ENCODE data around the gene AGBL1.
"Not testable (repeated sequence)": the region's sequence is repeated elsewhere in the genome, so short reads cannot be mapped to it uniquely, and the experiment has no call there.

Gene AGBL1

GRCh38 chr15:86082619-86083380 lies 3.1 kb downstream of the AGBL1 start:
- in situ Hi-C loops (cut with HindIII; ENCODE audit: low sequenced_read_pairs): no loop called here

GRCh38 chr15:86087808-86088207 lies 8.1 kb downstream of the AGBL1 start:
- in situ Hi-C loops (cut with HindIII; ENCODE audit: low sequenced_read_pairs): no loop called here

GRCh38 chr15:86089422-86089821 lies 9.8 kb downstream of the AGBL1 start:
- in situ Hi-C loops (cut with HindIII; ENCODE audit: low sequenced_read_pairs): no loop called here

GRCh38 chr15:86101818-86102217 lies 22.1 kb downstream of the AGBL1 start:
- in situ Hi-C loops (cut with HindIII; ENCODE audit: low sequenced_read_pairs): no loop called here

DNA sequence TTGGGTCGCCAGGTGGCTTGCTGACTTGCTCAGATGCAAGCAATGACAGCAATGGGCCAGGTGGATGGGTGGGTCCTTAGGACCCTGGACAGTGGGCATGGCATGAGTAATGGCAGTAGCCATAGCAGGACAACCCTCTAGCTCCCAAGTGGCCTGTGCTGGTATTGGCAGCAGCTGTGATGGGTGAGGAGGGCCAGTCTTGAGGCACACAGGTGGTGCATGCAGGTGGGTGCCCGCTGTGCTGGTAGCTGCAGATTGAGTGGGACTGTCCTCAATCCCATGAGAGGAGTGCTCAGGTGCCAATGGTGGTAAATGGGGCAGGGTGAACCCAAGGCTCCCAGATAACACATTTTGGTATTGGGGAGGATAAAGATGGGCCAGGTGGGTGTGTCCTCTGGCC lies 24.2 kb downstream of the AGBL1 start:
- in situ Hi-C loops (cut with HindIII; ENCODE audit: low sequenced_read_pairs): no loop called here

GRCh38 chr15:86106306-86106705 lies 26.6 kb downstream of the AGBL1 start:
- in situ Hi-C loops (cut with HindIII; ENCODE audit: low sequenced_read_pairs): no loop called here

GRCh38 chr15:86115145-86115801 lies 35.6 kb downstream of the AGBL1 start:
- in situ Hi-C loops (cut with HindIII; ENCODE audit: low sequenced_read_pairs): no loop called here

GRCh38 chr15:86121568-86122225 lies 42.0 kb downstream of the AGBL1 start:
- in situ Hi-C loops (cut with HindIII; ENCODE audit: low sequenced_read_pairs): no loop called here

- in situ Hi-C loops (cut with HindIII; ENCODE audit: low sequenced_read_pairs): not testable (repeated sequence)
These were observed 43.2 kb downstream of the AGBL1 start for GRCh38 chr15:86122691-86123391.

DNA sequence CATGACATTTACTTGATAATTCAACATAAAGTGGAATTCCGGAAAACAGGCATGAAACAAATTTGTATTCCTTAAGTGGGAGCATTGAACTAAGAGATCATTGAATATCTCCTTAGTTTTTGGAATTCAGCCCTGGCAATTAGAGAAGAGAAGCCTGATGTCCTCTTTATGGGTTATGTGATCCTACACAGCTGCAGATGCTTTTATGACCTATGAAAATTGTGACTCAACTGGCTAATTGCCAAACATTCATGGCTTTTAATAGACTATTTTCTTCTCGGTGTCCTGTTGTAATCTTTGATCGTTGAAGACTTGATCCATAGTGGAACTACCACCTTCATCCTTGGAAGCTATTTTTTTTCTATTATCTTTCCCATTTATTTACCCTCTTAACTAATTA lies 46.1 kb downstream of the AGBL1 start:
- in situ Hi-C loops (cut with HindIII; ENCODE audit: low sequenced_read_pairs): no loop called here

- in situ Hi-C loops (cut with HindIII; ENCODE audit: low sequenced_read_pairs): no loop called here
These were observed 47.9 kb downstream of the AGBL1 start for GRCh38 chr15:86127547-86127946.

DNA sequence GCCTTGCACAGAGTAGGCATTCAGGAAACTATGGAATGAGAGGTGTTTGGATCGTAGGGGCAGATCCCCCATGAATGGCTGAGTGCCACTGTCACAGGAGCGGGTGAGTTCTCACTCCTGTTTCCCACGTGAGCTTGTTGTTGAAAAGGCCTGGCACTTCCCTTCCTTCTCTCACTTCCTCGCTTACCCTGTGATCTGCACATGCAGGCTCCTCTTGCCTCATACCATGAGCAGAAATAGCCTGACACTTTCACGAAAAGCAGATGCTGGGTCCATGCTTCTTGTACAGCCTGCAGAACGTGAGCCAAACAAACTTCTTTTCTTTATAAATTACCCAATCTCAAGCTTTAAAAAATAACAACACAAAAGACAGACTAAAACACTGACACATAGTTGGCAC lies 55.4 kb downstream of the AGBL1 start:
- in situ Hi-C loops (cut with HindIII; ENCODE audit: low sequenced_read_pairs): no loop called here

DNA sequence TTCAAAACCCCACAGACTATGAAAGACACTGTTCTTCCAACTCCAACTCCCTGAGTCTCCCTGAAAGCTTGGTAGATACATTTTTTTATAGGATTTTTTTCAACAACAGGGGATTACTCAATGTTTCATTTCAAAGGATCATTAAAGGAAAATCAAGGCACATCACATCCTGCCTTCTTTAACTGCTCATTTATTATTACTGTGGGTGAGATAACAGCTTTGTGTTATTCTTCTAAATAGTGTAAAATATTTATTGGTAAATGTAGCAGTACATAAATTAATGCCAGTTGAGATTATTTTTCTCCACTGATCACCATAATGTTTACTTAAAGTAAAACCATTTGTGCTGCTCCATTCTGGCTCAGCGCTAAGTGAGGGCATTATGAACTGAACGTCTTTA lies 57.2 kb downstream of the AGBL1 start:
- in situ Hi-C loops (cut with HindIII; ENCODE audit: low sequenced_read_pairs): no loop called here

GRCh38 chr15:86138798-86139197 lies 59.1 kb downstream of the AGBL1 start:
- in situ Hi-C loops (cut with HindIII; ENCODE audit: low sequenced_read_pairs): no loop called here

GRCh38 chr15:86139828-86140227 lies 60.2 kb downstream of the AGBL1 start:
- in situ Hi-C loops (cut with HindIII; ENCODE audit: low sequenced_read_pairs): no loop called here

DNA sequence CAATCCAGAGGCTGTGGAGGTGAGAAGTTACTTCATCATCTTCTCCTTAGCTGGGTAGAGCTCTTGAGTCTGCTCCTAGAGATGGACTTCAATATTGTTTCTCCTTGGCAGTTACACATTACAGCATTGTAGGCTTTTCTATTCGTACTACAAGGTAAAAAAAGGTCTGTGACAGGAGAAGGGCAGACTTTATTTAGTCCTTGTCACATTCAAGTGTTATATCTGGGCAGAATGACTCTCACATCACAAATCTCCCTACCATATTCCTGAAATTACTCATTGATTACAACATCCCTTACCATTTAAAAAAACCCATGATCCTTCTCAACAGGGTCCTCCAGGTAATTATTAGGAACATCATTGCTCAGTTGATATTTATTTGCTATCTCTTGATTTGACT lies 75.0 kb downstream of the AGBL1 start:
- in situ Hi-C loops (cut with HindIII; ENCODE audit: low sequenced_read_pairs): no loop called here

DNA sequence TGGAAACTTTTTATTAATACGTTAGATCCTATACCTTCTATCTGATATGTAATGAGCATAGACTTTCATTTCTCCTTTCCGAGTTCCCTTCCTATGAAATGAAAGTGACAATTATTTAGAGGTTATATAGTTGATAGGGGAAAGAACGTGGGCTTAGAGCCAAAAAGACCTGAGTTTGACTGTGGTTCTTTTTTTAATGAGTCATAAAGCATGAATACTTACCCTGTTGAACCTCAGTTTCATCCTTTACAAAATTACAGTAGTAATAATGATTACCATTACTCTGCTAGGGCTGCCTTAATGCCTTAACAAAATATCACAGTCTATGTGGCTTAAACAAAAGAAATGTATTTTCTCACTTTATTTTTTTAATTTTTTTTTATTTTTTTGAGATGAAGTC lies 75.9 kb downstream of the AGBL1 start:
- in situ Hi-C loops (cut with HindIII; ENCODE audit: low sequenced_read_pairs): no loop called here

GRCh38 chr15:86157606-86158293 lies 78.1 kb downstream of the AGBL1 start:
- in situ Hi-C loops (cut with HindIII; ENCODE audit: low sequenced_read_pairs): no loop called here

DNA sequence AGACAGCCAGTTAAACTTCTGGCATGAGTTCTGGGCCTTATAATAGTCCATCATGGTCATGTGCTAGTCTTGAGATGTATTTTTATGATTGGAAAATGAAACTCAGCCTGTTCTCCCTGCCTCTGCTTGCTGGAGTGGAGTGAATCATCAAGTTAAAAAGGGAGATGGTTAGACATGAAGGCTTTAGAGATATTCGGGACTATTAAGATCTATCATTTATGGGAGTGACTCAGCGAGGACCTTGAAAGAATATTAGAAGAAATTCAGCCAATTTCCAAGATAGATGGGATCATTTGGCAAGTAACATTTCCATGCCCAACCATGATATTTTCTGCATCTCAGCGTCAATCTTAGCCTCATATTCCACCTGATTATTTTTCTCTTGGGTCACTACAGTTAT lies 79.8 kb downstream of the AGBL1 start:
- in situ Hi-C loops (cut with HindIII; ENCODE audit: low sequenced_read_pairs): no loop called here

DNA sequence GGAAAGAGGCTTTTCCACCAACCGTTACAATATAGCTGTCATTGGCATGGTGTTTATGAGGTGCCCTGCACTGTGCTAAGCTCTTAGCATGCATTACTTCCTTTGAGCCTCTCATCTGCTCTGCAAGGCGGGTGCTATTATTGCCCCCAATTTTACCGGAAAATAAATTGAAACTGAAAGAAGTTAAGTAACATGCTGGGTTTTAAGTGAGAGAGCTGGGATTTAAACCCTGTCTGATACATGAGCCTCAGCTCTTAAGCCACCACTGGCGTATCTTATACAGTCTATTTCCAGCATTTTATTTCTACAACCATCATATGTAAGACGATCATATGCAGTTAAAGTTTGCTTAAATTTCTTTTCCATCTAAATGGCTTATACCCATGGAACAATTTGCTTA lies 81.6 kb downstream of the AGBL1 start:
- in situ Hi-C loops (cut with HindIII; ENCODE audit: low sequenced_read_pairs): no loop called here

DNA sequence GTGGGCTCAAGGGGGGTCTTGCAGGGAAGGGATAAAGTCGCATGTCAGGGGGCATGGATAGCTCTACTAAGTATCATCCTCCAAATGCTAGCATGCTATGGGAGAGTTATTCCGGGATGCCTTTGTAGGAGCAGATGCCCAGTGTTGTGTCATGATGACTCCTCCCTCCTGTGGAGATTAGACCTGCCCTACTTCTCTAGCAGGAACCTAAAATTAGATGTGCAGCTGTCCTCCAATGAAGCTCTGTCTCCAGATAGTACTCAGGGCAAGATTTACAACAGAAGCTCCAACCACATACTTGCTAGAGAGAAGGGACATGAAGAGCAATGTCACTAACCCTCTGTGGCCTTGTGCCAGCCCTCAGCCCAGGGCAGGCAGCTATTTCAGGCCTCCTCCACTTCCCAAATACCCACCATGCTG lies 82.5 kb downstream of the AGBL1 start:
- in situ Hi-C loops (cut with HindIII; ENCODE audit: low sequenced_read_pairs): no loop called here

Data from DLD1 (cell line).